GM12872 (cell line): ENCODE data around the gene PKD1L1.

Experiments used
- TF ChIP-seq, protein P1 (sequence below): IDR thresholded peaks from 3 replicates; pipeline ENCODE4 v1.5.1; 2011; ENCODE audit warnings: low read depth, mild to moderate bottlenecking, low read length, moderate library complexity; ENCODE audit not compliant: insufficient read depth

The PKD1L1 gene

DNA sequence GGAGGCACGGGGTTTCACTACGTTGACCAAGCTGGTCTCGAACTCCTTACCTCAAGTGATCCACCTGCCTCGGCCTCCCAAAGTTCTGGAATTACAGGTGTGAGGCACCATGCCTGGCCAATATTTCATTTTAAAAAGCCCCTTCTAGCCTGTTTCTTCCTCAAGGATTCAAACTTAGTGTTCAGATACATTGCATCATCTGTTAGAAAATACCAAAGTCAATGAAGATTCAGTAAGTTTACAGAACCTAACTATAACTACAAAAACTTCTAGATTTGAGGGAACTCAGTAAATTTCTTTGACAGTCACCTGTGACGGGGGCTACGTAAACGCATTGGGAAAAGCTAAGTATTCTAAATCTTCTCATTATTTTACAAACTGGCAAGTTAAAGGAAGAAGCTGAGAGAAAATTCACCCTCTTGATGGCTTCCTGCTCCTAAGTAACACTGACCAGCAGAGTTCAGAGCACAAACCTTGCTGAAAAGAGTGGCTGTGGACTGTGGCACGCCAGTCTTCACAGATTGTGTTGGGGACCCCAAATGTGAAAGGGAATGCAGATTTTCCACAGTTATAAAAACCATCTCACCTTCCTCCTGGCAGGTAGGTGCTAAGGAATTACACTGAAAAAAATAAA is 162.2 kb downstream of the PKD1L1 start:
- TF ChIP-seq, protein P1, sequence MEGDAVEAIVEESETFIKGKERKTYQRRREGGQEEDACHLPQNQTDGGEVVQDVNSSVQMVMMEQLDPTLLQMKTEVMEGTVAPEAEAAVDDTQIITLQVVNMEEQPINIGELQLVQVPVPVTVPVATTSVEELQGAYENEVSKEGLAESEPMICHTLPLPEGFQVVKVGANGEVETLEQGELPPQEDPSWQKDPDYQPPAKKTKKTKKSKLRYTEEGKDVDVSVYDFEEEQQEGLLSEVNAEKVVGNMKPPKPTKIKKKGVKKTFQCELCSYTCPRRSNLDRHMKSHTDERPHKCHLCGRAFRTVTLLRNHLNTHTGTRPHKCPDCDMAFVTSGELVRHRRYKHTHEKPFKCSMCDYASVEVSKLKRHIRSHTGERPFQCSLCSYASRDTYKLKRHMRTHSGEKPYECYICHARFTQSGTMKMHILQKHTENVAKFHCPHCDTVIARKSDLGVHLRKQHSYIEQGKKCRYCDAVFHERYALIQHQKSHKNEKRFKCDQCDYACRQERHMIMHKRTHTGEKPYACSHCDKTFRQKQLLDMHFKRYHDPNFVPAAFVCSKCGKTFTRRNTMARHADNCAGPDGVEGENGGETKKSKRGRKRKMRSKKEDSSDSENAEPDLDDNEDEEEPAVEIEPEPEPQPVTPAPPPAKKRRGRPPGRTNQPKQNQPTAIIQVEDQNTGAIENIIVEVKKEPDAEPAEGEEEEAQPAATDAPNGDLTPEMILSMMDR, result no peak

GRCh38 chr7:47783456-47784223 is 164.6 kb downstream of the PKD1L1 start:
- TF ChIP-seq, protein P1, result no peak

GRCh38 chr7:47782792-47783191 is 165.5 kb downstream of the PKD1L1 start:
- TF ChIP-seq, protein P1, result no peak

- TF ChIP-seq, protein P1, result no peak
Measured at GRCh38 chr7:47782022-47782421, 166.2 kb downstream of the PKD1L1 start.

- TF ChIP-seq, protein P1, result no peak
Measured at GRCh38 chr7:47780555-47780954, 167.7 kb downstream of the PKD1L1 start.

DNA sequence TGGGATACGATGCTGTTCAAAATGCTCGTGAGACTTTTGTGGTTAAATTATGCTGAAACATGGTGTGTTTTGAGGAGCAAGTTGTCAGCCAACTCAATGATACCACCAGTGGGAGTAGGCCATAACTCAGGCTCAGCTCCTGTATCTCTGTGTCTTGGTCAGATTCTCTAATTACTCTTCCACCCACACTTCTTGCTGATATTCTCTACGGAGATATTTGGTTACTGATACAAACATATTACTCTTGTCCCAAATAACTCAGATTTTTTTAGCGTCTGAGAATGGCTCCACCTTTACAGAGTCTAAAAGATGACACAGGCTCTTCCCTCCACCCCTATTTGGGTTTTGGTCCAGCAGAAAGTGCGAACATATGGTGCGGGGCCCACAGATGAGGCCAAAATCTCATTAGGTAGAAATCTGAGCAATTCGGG is 168.9 kb downstream of the PKD1L1 start:
- TF ChIP-seq, protein P1, result no peak

- TF ChIP-seq, protein P1, result no peak
Measured at GRCh38 chr7:47778153-47778661, 170.1 kb downstream of the PKD1L1 start.
